ENCODE measurements around the gene BROX. TPM values are rescaled to one million over a fixed set of nuclear protein-coding genes. Genes with fewer than 3 reads are reported as not detected.
"Not testable (repeated sequence)": the region's sequence is repeated elsewhere in the genome, so short reads cannot be mapped to it uniquely, and the experiment has no call there.

BROX gene
- total and polyA plus RNA-seq, 5 donors = 12.7 to 29.6 (median 26.8) TPM

GRCh38 chr1:222730866-222731265 lies 18.5 kb downstream of the BROX start:
- ATAC-seq (no peak), DNase-seq (no peak)
- no peak overlapping the region for H3K4me3 ChIP-seq (ENCODE audit: low read length)
- 83% methylated on average over 1 of the region's 1 CpG for WGBS
- H3K4me1 ChIP-seq (ENCODE audit: control insufficient read depth, insufficient read depth, low read length) = no peaks in the 10 kb centered on the region
- no peaks in the 10 kb centered on the region for H3K9me3 ChIP-seq (ENCODE audit: control insufficient read depth, low read length)
- intact Hi-C loops (cut with DNase I) = loop anchor here in 1 of 4 donors (10.0 kb wide), 1 partner anchor 354 kb away; no protein-coding TSS in a partner anchor
- no peak overlapping the region for H3K27ac ChIP-seq (ENCODE audit: low read length)
- no peaks in the 10 kb centered on the region for H3K27me3 ChIP-seq (ENCODE audit: control insufficient read depth, insufficient read depth)

DNA sequence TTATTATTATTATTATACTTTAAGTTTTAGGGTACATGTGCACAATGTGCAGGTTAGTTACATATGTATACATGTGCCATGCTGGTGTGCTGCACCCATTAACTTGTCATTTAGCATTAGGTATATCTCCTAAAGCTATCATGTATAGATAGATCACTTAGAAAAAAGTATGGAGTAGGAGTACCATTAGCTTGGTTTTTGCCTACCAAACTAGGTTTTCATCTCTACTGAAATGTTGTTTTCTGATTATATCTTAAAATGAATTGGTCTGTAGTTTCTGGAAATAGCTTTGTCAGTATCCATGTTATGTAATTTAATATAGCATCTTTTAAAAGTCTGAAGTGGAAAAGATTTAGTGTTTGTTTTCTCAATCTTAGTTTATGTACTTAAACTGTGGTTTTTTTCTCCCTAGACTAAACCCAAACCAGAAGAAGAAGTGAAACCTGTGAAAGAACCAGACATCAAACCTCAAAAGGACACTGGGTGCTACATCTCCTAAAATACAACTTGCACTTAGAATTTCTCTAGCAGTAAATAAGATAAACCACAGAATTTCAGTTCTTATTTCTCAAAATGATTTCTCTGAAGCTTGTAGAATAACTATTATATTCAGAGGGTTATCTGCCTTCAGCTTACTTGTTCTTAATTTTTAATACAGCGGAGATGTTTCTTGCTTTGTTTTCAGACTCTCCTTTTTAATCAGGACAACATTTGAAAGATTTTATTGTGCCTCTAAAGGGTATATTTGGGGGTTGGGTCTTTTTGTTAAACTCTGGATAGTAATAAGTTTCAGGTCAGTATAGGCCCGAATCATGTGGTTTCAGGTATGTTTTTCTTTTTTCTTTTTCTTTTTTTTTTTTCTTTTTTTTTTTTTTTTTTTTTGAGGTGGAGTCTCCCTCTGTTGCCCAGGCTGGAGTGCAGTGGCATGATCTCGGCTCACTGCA lies 20.1 kb downstream of the BROX start:
- no peak overlapping the region for H3K27ac ChIP-seq (ENCODE audit: low read length)
- H3K4me1 ChIP-seq (ENCODE audit: control insufficient read depth, insufficient read depth, low read length) = no peaks in the 10 kb centered on the region
- intact Hi-C loops (cut with DNase I) = loop anchor here in 1 of 4 donors (10.0 kb wide), 1 partner anchor 352 kb away; no protein-coding TSS in a partner anchor
- no peaks in the 10 kb centered on the region for H3K27me3 ChIP-seq (ENCODE audit: control insufficient read depth, insufficient read depth)
- no peaks in the 10 kb centered on the region for H3K9me3 ChIP-seq (ENCODE audit: control insufficient read depth, low read length)
- WGBS = 87% methylated on average over 3 of the region's 3 CpGs
- no peak overlapping the region for H3K4me3 ChIP-seq (ENCODE audit: low read length)
- ATAC-seq (no peak), DNase-seq (no peak)

DNA sequence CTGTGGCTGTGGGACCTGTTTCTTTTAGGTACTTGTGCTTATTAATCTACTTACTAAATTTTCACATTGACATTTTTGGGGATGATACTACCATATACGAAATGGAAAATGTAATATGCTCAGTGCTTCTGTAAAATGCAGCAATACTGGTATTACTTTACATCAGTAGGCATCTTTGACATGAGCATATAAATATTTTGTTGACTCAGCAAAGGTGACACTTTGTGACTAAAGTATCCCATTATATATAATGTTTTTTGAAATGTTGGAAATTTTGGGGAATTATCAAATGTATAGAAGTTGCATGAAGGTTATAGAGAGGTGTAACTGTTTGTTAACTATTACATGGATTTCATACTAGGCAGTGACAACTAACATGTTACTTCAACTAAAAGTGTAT lies 22.4 kb downstream of the BROX start:
- Histone ChIP-seq H3K4me3 (ENCODE audit: low read length) (no peak overlapping the region), H3K9me3 (ENCODE audit: control insufficient read depth, low read length) (no peaks in the 10 kb centered on the region), H3K4me1 (ENCODE audit: control insufficient read depth, insufficient read depth, low read length) (no peaks in the 10 kb centered on the region), H3K27ac (ENCODE audit: low read length) (no peak overlapping the region), H3K27me3 (ENCODE audit: control insufficient read depth, insufficient read depth) (no peaks in the 10 kb centered on the region)
- ATAC-seq = no peak
- intact Hi-C loops (cut with DNase I) = loop anchor here in 2 of 4 donors (5.0 to 10.0 kb wide), 2 partner anchors 348 to 350 kb away; no protein-coding TSS in a partner anchor
- no peak for DNase-seq
- WGBS = 85% methylated on average over 1 of the region's 1 CpG

DNA sequence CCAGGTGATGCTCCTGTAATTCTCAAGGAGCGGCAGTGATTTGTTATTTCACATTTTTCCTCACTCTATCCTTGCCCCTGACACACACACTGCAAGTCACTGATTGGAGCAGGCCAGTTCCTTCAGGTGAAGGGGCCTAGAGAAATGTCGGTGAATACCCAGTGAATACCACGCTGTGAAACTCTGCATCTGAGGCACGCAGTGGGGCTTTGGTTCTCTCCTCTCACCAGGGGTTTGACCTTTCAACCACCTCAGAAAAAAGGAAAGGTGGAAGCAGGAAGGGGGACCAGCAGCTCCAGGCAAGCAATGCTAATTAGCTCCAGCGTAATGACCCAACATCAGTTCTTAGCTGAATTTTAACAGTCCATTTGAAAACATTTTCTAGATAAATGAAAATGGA lies 24.1 kb downstream of the BROX start:
- DNase-seq (no peak), ATAC-seq (no peak)
- Histone ChIP-seq H3K27ac (ENCODE audit: low read length) (no peak overlapping the region), H3K27me3 (ENCODE audit: control insufficient read depth, insufficient read depth) (no peaks in the 10 kb centered on the region), H3K9me3 (ENCODE audit: control insufficient read depth, low read length) (no peaks in the 10 kb centered on the region), H3K4me3 (ENCODE audit: low read length) (no peak overlapping the region), H3K4me1 (ENCODE audit: control insufficient read depth, insufficient read depth, low read length) (no peaks in the 10 kb centered on the region)
- WGBS = 72% methylated on average over 5 of the region's 5 CpGs
- intact Hi-C loops (cut with DNase I) = loop anchor here in 2 of 4 donors (5.0 to 10.0 kb wide), 2 partner anchors 346 to 348 kb away; no protein-coding TSS in a partner anchor

GRCh38 chr1:222736972-222737371 lies 24.6 kb downstream of the BROX start, which contains the start of gene FAM177B:
Gene FAM177B (plus strand): TSS chr1:222737202. CDS start chr1:222746546, 9,344 bp downstream.
- 68% methylated on average over 1 of the region's 1 CpG for WGBS

DNA sequence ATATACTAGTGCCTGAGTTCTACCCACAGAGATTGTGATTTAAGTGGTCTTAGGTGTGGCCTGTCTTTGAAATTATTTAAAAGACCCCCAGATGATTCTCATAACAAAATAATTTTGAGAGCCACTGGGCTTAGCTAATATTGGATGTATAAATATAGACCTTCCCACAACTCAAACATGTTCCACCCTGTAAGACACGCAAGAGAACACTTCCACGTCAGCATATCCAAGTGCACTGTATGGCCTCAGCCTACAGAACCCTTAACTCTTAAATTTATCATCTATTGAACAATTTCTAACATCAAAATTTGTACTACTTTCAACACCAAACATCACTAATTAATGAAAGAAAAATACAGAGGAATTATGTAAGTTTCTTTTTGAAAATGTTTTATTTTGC lies 27.1 kb downstream of the BROX start:
- no peak for ATAC-seq
- H3K4me3 ChIP-seq (ENCODE audit: low read length) = no peak overlapping the region
- 85% methylated on average over 2 of the region's 2 CpGs for WGBS
- DNase-seq = no peak
- no peak overlapping the region for H3K27ac ChIP-seq (ENCODE audit: low read length)
- intact Hi-C loops (cut with DNase I) = loop anchor here in 3 of 4 donors (2.0 to 10.0 kb wide), 3 partner anchors 341 to 345 kb away; no protein-coding TSS in a partner anchor
- no peaks in the 10 kb centered on the region for H3K27me3 ChIP-seq (ENCODE audit: control insufficient read depth, insufficient read depth)
- H3K4me1 ChIP-seq (ENCODE audit: control insufficient read depth, insufficient read depth, low read length) = no peaks in the 10 kb centered on the region
- H3K9me3 ChIP-seq (ENCODE audit: control insufficient read depth, low read length) = no peaks in the 10 kb centered on the region

More at GRCh38 chr1:222736972-222737371, 24.6 kb downstream of the BROX start, which contains the start of gene FAM177B:
- intact Hi-C loops (cut with DNase I) = loop anchor here in 2 of 4 donors (5.0 to 10.0 kb wide), 2 partner anchors 345 to 348 kb away; no protein-coding TSS in a partner anchor
- no peaks in the 10 kb centered on the region for H3K4me1 ChIP-seq (ENCODE audit: control insufficient read depth, insufficient read depth, low read length)
- no peak for ATAC-seq
- no peaks in the 10 kb centered on the region for H3K27me3 ChIP-seq (ENCODE audit: control insufficient read depth, insufficient read depth)
- no peaks in the 10 kb centered on the region for H3K9me3 ChIP-seq (ENCODE audit: control insufficient read depth, low read length)
- no peak for DNase-seq
- H3K27ac ChIP-seq (ENCODE audit: low read length) = no peak within 1 kb of the TSS
- H3K4me3 ChIP-seq (ENCODE audit: low read length) = no peak within 1 kb of the TSS

DNA sequence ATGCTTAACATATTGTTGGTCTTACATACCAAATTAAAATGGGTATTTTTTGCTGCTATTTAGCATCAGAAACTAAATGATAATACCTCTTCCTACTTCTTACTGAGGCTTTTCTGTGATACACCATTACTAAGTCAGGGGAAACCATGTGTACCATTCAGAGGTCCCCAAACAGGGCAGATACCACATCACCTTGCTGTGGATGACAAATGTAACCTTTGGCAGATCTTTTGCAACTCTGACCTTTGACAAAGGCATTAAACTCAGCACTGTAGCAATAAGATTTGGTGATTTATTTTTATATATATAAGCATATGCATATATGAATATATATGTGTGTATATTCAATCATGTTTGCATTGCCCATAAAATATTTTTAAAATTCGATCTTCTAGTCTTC lies 27.6 kb downstream of the BROX start:
- intact Hi-C loops (cut with DNase I) = loop anchor here (2.0 to 10.0 kb wide), 4 partner anchors 341 to 347 kb away; no protein-coding TSS in a partner anchor
- no peaks in the 10 kb centered on the region for H3K27me3 ChIP-seq (ENCODE audit: control insufficient read depth, insufficient read depth)
- no peaks in the 10 kb centered on the region for H3K4me1 ChIP-seq (ENCODE audit: control insufficient read depth, insufficient read depth, low read length)
- no peaks in the 10 kb centered on the region for H3K9me3 ChIP-seq (ENCODE audit: control insufficient read depth, low read length)
- WGBS = 78% methylated on average over 1 of the region's 1 CpG
- no peak for DNase-seq
- no peak overlapping the region for H3K4me3 ChIP-seq (ENCODE audit: low read length)
- no peak overlapping the region for H3K27ac ChIP-seq (ENCODE audit: low read length)
- no peak for ATAC-seq

DNA sequence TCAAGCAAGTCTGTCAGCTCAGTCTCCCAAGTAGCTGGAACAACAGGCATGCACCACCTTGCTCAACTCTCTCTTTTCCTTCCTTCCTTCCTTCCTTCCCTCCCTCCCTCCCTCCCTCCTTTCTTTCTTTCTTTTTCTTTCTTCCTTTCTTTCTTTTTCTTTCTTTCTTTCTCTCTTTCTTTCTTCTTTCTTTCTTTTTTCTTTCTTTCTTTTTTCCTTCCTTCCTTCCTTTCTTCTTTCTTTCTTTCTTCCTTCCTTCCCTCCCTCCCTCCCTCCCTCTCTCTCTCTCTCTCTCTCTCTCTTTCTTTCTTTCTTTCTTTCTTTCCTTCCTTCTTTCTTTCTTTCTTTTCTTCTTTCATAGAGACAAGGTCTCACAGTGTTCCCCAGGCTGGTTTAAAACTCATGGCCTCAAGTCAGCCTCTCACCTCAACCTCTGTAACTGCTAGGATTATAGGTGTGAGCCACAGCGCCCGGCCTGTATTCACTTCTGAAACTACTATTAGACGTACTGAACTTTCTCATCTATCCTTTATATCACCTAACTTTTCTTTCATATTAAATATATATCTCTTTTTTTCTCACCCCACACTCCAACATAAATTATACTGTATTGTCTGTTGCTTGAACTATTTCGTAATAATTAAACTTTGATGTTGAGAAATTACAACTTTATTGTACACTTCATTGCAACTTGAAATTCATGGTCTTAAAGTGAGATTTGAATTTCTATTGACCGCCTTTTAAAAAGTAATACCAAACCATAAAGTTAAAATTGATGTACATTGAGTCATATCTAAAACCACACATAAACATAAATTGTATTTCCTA lies 29.5 kb downstream of the BROX start:
- not testable (repeated sequence) for H3K27ac ChIP-seq (ENCODE audit: low read length); H3K4me1 ChIP-seq (ENCODE audit: control insufficient read depth, insufficient read depth, low read length); H3K4me3 ChIP-seq (ENCODE audit: low read length); H3K9me3 ChIP-seq (ENCODE audit: control insufficient read depth, low read length); H3K27me3 ChIP-seq (ENCODE audit: control insufficient read depth, insufficient read depth); DNase-seq; ATAC-seq
- 93% methylated on average over 5 of the region's 5 CpGs for WGBS
- intact Hi-C loops (cut with DNase I) = loop anchor here in 1 of 4 donors (5.0 kb wide), 1 partner anchor 345 kb away; no protein-coding TSS in a partner anchor

GRCh38 chr1:222749927-222750326 lies 37.6 kb downstream of the BROX start:
- no peaks in the 10 kb centered on the region for H3K9me3 ChIP-seq (ENCODE audit: control insufficient read depth, low read length)
- H3K4me1 ChIP-seq (ENCODE audit: control insufficient read depth, insufficient read depth, low read length) = no peaks in the 10 kb centered on the region
- no peaks in the 10 kb centered on the region for H3K27me3 ChIP-seq (ENCODE audit: control insufficient read depth, insufficient read depth)
- ATAC-seq (no peak), DNase-seq (no peak)
- H3K4me3 ChIP-seq (ENCODE audit: low read length) = no peak overlapping the region
- intact Hi-C loops (cut with DNase I) = loop anchor here in 1 of 4 donors (10.0 kb wide), 1 partner anchor 345 kb away; no protein-coding TSS in a partner anchor
- H3K27ac ChIP-seq (ENCODE audit: low read length) = no peak overlapping the region

DNA sequence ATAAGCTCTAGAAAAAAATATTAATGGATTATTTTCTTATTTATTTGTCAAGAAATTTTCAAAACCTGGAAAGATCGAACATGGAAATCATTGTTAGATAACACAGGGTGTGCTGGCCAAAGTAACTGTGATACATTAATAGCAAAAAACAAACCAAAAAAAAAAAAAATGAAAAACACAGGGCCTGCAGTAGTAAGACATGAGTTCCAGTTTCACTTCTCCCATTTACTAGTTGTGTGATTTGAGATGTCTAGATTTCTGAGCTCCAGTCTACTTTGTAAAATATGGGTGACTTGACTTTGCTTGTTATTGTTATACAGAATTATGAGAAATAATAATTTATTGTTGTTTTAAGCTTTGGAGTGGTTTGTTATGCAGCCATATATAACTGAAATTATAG lies 38.3 kb downstream of the BROX start:
- no peaks in the 10 kb centered on the region for H3K4me1 ChIP-seq (ENCODE audit: control insufficient read depth, insufficient read depth, low read length)
- DNase-seq = no peak
- no peaks in the 10 kb centered on the region for H3K27me3 ChIP-seq (ENCODE audit: control insufficient read depth, insufficient read depth)
- intact Hi-C loops (cut with DNase I) = loop anchor here in 1 of 4 donors (10.0 kb wide), 1 partner anchor 344 kb away; no protein-coding TSS in a partner anchor
- ATAC-seq = no peak
- H3K27ac ChIP-seq (ENCODE audit: low read length) = no peak overlapping the region
- WGBS = 80% methylated on average over 1 of the region's 1 CpG
- no peak overlapping the region for H3K4me3 ChIP-seq (ENCODE audit: low read length)
- H3K9me3 ChIP-seq (ENCODE audit: control insufficient read depth, low read length) = no peaks in the 10 kb centered on the region
